Measurements from ENCODE around the gene FBXW11.

The FBXW11 gene

GRCh38 chr5:171835066-171835465 is 171.4 kb downstream of the FBXW11 start:
- Histone ChIP-seq H3F3A (ENCODE audit: control insufficient read depth, insufficient read depth) (no peaks in the 10 kb centered on the region), H3K9me3 (ENCODE audit: control insufficient read depth, insufficient read depth, low read length) (no peaks in the 10 kb centered on the region), H3K9me2 (replicated peaks; ENCODE audit: control insufficient read depth, low read length) (no peaks in the 10 kb centered on the region), H3K4me2 (ENCODE audit: low read length) (no peak overlapping the region), H3K79me2 (ENCODE audit: control insufficient read depth, low read length) (no peaks in the 10 kb centered on the region), H3K27me3 (ENCODE audit: control insufficient read depth, low read length) (peaks cover 15% of the 10 kb centered on the region), H4K20me1 (ENCODE audit: control insufficient read depth, insufficient read depth, low read depth, low read length) (no peaks in the 10 kb centered on the region), H3K36me3 (ENCODE audit: control insufficient read depth, low read length) (no peaks in the 10 kb centered on the region), H3K4me1 (ENCODE audit: control insufficient read depth, low read length) (no peaks in the 10 kb centered on the region), H3K4me3 (ENCODE audit: low read length) (no peak overlapping the region), H3K27ac (ENCODE audit: low read depth, low read length) (no peak overlapping the region)
- no peak for TF ChIP-seq EZH2phosphoT487 (IDR thresholded peaks at IDR 0.05; ENCODE audit: borderline replicate concordance, low read length)
- TF ChIP-seq, protein P1, sequence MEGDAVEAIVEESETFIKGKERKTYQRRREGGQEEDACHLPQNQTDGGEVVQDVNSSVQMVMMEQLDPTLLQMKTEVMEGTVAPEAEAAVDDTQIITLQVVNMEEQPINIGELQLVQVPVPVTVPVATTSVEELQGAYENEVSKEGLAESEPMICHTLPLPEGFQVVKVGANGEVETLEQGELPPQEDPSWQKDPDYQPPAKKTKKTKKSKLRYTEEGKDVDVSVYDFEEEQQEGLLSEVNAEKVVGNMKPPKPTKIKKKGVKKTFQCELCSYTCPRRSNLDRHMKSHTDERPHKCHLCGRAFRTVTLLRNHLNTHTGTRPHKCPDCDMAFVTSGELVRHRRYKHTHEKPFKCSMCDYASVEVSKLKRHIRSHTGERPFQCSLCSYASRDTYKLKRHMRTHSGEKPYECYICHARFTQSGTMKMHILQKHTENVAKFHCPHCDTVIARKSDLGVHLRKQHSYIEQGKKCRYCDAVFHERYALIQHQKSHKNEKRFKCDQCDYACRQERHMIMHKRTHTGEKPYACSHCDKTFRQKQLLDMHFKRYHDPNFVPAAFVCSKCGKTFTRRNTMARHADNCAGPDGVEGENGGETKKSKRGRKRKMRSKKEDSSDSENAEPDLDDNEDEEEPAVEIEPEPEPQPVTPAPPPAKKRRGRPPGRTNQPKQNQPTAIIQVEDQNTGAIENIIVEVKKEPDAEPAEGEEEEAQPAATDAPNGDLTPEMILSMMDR (IDR thresholded peaks at IDR 0.05; ENCODE audit: low read depth, low read length, poor library complexity, severe bottlenecking) = no peak

DNA sequence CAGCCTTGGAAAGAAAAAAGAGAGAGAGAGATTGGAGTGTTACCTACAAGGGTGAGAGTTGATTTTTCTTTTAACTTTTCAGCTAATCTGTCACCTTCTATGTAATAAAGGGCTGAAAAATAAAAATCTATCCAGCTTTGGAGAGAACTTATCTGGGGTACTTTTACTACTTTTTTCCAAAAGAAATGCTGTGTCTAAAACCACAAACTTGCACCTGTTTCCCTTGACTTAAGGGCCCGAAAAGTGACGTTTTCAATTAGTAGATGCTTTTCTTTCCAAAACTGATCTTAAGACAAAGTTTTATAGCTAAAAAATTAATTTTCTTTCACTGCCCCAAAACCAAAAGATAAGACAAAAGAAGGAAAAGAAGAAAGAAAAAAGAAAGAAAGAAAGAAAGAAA is 172.0 kb downstream of the FBXW11 start:
- no peaks in the 10 kb centered on the region for H3K4me1 ChIP-seq (ENCODE audit: control insufficient read depth, low read length)
- no peak overlapping the region for H3K4me3 ChIP-seq (ENCODE audit: low read length)
- TF ChIP-seq, protein P1 (IDR thresholded peaks at IDR 0.05; ENCODE audit: low read depth, low read length, poor library complexity, severe bottlenecking) = no peak
- no peak for TF ChIP-seq EZH2phosphoT487 (IDR thresholded peaks at IDR 0.05; ENCODE audit: borderline replicate concordance, low read length)
- H3K79me2 ChIP-seq (ENCODE audit: control insufficient read depth, low read length) = no peaks in the 10 kb centered on the region
- H3K4me2 ChIP-seq (ENCODE audit: low read length) = no peak overlapping the region
- peaks cover 15% of the 10 kb centered on the region for H3K27me3 ChIP-seq (ENCODE audit: control insufficient read depth, low read length)
- H3K27ac ChIP-seq (ENCODE audit: low read depth, low read length) = no peak overlapping the region
- no peaks in the 10 kb centered on the region for H3K36me3 ChIP-seq (ENCODE audit: control insufficient read depth, low read length)
- H3F3A ChIP-seq (ENCODE audit: control insufficient read depth, insufficient read depth) = no peaks in the 10 kb centered on the region
- H4K20me1 ChIP-seq (ENCODE audit: control insufficient read depth, insufficient read depth, low read depth, low read length) = no peaks in the 10 kb centered on the region
- H3K9me2 ChIP-seq (replicated peaks; ENCODE audit: control insufficient read depth, low read length) = no peaks in the 10 kb centered on the region
- no peaks in the 10 kb centered on the region for H3K9me3 ChIP-seq (ENCODE audit: control insufficient read depth, insufficient read depth, low read length)

DNA sequence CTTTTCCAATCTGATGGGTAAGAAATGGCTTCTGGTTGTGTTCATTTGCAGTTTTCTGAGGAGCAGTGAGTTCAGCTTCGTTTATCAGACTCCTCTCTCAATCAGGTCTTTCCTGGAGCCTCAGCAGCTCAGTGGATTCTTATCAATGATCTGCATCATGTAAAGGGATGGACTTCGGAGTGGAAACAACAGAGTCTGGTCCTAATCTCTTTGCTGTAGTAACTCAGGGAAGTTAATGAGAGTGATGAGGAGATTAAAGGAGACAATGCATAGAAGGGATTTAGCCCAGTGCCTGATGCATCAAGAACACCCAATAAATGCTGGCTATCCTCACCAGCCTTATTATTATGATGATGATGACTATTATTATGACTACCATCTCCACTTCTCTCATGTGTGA is 173.7 kb downstream of the FBXW11 start:
- Histone ChIP-seq H3F3A (ENCODE audit: control insufficient read depth, insufficient read depth) (no peaks in the 10 kb centered on the region), H4K20me1 (ENCODE audit: control insufficient read depth, insufficient read depth, low read depth, low read length) (no peaks in the 10 kb centered on the region), H3K27ac (ENCODE audit: low read depth, low read length) (no peak overlapping the region), H3K27me3 (ENCODE audit: control insufficient read depth, low read length) (peaks cover 15% of the 10 kb centered on the region), H3K4me2 (ENCODE audit: low read length) (no peak overlapping the region), H3K9me3 (ENCODE audit: control insufficient read depth, insufficient read depth, low read length) (no peaks in the 10 kb centered on the region), H3K79me2 (ENCODE audit: control insufficient read depth, low read length) (no peaks in the 10 kb centered on the region), H3K9me2 (replicated peaks; ENCODE audit: control insufficient read depth, low read length) (no peaks in the 10 kb centered on the region), H3K4me1 (ENCODE audit: control insufficient read depth, low read length) (no peaks in the 10 kb centered on the region), H3K4me3 (ENCODE audit: low read length) (no peak overlapping the region), H3K36me3 (ENCODE audit: control insufficient read depth, low read length) (no peaks in the 10 kb centered on the region)
- TF ChIP-seq EZH2phosphoT487 (IDR thresholded peaks at IDR 0.05; ENCODE audit: borderline replicate concordance, low read length) = no peak
- TF ChIP-seq, protein P1 (IDR thresholded peaks at IDR 0.05; ENCODE audit: low read depth, low read length, poor library complexity, severe bottlenecking) = no peak

DNA sequence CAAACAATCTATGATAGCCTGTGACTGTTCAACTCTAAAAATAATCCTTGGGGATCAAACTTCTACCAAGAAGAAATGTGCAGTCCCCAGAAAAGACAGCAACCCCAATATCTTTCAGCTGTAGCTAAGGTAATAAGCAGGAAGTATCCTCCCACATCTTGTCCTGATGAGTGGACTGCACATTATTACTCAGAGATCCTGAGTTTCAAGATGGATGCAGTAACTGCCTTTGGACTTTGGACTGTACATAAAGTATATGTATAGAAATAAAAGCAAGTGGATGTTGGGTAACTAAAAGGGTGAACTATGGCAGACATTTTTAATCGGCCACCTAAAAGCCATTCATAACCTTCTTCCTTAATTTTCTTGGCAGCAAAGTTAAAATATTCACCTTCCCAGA is 175.8 kb downstream of the FBXW11 start:
- no peaks in the 10 kb centered on the region for H3K9me3 ChIP-seq (ENCODE audit: control insufficient read depth, insufficient read depth, low read length)
- H4K20me1 ChIP-seq (ENCODE audit: control insufficient read depth, insufficient read depth, low read depth, low read length) = no peaks in the 10 kb centered on the region
- no peaks in the 10 kb centered on the region for H3K4me1 ChIP-seq (ENCODE audit: control insufficient read depth, low read length)
- H3K79me2 ChIP-seq (ENCODE audit: control insufficient read depth, low read length) = no peaks in the 10 kb centered on the region
- no peaks in the 10 kb centered on the region for H3K36me3 ChIP-seq (ENCODE audit: control insufficient read depth, low read length)
- no peak overlapping the region for H3K27ac ChIP-seq (ENCODE audit: low read depth, low read length)
- no peak overlapping the region for H3K4me3 ChIP-seq (ENCODE audit: low read length)
- no peaks in the 10 kb centered on the region for H3K9me2 ChIP-seq (replicated peaks; ENCODE audit: control insufficient read depth, low read length)
- TF ChIP-seq EZH2phosphoT487 (IDR thresholded peaks at IDR 0.05; ENCODE audit: borderline replicate concordance, low read length) = no peak
- TF ChIP-seq, protein P1 (IDR thresholded peaks at IDR 0.05; ENCODE audit: low read depth, low read length, poor library complexity, severe bottlenecking) = no peak
- peaks cover 15% of the 10 kb centered on the region for H3K27me3 ChIP-seq (ENCODE audit: control insufficient read depth, low read length)
- no peak overlapping the region for H3K4me2 ChIP-seq (ENCODE audit: low read length)
- no peaks in the 10 kb centered on the region for H3F3A ChIP-seq (ENCODE audit: control insufficient read depth, insufficient read depth)
